Skin of body (tissue), 2 donors: ENCODE measurements around the gene NAT9. TPM values are rescaled to one million over a fixed set of nuclear protein-coding genes. Genes with fewer than 3 reads are reported as not detected.

Source experiments
- DNase-seq: peaks from one replicate; lab custom pipeline; 2025; lab: John Stamatoyannopoulos, UW
- total RNA-seq: library from RNA; depleted of rRNA; stranded (reverse); fragments of >200 nt; gene quantifications from one replicate; pipeline ENCODE4 v1.2.3, GENCODE V29; 2014

NAT9 gene
- total RNA-seq, 1 donor from 2014 or later, result 26.2 TPM

GRCh38 chr17:74763565-74764387 lies 12.4 kb downstream of the NAT9 start:
- no peak for DNase-seq

DNA sequence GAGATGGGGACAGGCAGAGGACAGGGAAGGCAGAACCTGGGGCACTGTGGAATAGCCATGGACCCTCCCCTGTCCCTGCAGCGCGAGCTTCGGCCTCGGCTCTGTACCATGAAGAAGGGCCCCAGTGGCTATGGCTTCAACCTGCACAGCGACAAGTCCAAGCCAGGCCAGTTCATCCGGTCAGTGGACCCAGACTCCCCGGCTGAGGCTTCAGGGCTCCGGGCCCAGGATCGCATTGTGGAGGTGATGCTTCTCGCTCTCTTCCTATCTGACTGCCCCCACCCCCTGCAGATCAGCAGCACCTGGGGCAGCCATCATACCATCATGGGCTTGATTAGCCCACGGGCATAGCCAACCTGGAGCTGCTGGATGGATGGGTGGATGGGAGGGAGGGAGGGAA lies 14.2 kb downstream of the NAT9 start:
- DNase-seq, result no peak

- DNase-seq, result no peak
These were observed 14.7 kb downstream of the NAT9 start for GRCh38 chr17:74761419-74761818.

GRCh38 chr17:74760404-74761105 lies 15.6 kb downstream of the NAT9 start:
- no peak for DNase-seq

- DNase-seq, result no peak
These were observed 16.2 kb downstream of the NAT9 start for GRCh38 chr17:74759941-74760340.

DNA sequence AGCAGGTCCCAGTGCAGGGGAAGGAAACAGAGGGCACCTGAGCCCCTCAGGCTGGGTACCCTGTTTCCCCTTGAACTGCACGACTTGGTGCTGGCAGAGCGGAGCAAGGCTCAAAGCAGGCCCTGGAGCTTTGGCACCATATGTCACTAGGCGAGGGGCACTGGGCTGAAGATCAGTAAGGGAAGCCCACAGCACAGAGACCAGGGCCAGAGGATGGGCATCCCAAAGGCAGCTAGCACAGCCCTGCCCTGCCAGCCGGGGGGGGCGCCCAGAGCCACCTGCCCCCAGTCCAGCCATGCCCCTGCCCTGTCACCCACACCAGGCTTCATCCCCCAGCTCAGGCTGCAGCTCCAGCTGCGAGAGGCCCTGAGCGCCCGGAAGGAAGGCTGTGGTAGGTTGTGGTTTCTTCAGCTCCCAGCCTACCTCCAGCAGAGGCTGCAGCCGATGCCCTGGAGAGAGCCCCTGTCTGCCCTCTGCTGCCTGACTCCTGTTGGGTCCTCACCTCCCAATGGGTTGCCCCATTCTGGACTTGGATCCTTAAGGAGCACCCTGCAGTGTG lies 16.8 kb downstream of the NAT9 start:
- DNase-seq, result no peak

- DNase-seq, result no peak
These were observed 17.3 kb downstream of the NAT9 start for GRCh38 chr17:74758848-74759168.

- no peak for DNase-seq
These were observed 18.0 kb downstream of the NAT9 start for GRCh38 chr17:74757931-74758847.

DNA sequence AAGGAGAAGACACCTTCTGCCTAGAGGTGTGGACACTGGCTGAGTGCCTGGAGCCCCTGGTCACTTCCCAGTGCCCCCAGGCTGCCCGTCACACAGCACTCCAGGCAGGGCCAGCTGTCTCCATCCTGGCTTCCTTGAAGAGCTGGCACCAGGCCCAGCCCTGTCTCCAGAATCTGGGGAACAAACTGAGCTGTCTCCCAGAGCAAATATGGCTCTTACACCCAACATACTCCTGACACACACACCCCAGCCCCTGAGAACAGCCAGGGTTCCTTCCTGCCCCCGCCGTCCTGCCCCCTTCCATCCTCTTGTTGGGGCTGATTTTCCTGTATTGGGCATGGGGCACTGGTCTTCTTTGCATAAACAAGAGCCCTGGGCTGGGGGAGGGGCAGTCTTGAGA lies 18.6 kb downstream of the NAT9 start:
- no peak for DNase-seq

- DNase-seq, result no peak
These were observed 19.3 kb downstream of the NAT9 start for GRCh38 chr17:74756891-74757290.

DNA sequence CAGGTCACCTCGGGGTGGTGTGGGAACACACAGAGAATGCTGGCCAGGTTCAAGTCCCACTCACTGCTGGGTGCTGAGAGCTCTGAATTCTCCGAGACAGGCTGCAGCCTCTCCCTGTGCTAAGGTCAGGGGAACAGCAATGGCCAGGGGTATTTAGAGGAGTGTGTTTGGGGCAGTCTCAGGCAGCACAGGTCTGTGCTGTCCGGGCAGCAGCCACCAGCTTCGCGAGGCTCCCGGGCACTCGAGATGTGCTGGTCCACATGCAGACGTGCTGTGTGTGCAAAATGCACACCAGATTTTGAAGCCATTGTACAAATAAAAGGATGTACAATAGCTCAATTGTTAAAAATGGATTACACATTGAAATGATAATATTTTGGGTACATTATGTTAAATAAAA lies 20.6 kb downstream of the NAT9 start:
- DNase-seq, result no peak

DNA sequence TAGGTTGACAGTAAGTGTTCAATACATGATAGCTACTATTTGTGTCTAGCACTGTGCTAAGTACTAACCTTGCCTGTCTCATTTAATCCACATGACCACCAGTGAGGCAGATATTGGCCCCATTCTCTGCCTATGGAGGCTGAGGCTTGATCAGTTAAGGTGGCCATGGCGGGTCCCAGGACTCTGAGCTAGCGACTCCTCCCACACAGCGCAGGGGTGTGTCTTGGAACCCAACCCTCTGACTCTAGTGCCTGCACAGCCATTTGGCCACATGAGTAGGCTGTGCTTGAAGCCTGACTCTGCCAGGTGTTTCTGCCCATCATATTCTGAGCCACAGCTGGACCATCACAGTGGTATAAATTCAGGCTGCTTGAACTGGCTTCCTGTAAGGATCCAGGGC lies 21.3 kb downstream of the NAT9 start:
- no peak for DNase-seq

GRCh38 chr17:74752822-74753401 lies 23.2 kb downstream of the NAT9 start:
- no peak for DNase-seq

- DNase-seq, result no peak
These were observed 23.7 kb downstream of the NAT9 start for GRCh38 chr17:74752415-74752814.

DNA sequence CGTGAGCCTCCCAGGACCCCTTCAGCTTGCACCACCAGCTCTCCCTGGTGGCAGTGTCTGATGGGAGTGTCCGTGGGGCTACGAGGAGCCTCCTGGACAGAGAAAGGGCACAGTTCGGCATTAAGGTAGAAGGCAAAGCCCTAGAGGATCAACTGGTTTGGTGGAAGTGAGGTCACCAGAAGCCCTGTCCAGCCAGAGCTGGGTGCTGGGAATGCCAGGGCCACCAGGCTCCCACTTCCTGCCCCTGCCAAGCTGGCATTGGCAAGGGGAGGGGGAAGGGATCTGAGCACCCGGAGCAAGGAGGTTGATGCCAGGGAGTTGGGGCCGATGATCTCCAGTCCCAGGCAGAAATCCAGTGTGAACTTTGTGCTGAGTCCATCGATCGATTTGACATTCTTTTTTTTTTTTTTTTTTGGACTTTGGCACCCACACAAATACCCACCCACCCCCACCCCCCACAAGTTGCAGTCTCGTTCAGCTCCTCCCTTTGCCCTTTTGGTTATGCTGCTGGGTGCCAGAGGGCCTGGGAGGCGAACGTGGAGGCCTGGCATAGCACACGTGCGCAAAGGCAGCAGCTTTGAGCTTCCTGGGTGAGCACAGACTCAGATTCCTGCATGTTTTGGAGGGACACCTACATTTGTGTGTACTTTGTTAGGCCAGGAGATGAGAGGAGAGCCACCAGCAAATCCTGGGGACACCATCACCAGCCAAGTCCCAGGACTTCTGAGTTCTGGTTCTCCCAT lies 25.6 kb downstream of the NAT9 start:
- no peak for DNase-seq

DNA sequence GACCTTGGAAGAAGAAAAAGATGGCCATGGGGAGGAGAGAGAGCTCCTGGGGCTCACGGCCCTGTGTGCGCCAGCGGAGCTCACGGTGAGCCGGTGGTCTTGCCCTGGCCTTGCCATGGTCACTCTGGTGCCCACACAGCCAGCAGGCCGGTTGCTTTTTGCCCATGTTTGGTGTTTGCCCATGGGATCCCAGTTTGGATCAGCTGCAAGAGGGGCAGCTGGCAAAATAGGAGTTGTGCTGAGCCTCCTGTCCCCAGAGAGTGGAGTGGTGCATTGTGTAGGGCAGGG lies 26.2 kb downstream of the NAT9 start:
- no peak for DNase-seq

- DNase-seq, result no peak
These were observed 26.7 kb downstream of the NAT9 start for GRCh38 chr17:74749279-74750038.

- peak; percentile 54 for DNase-seq
These were observed 27.4 kb downstream of the NAT9 start, which contains the start of gene NHERF1 for GRCh38 chr17:74748529-74749278. Gene NHERF1 (plus strand): TSS chr17:74748628. CDS start chr17:74748847, 219 bp downstream.

DNA sequence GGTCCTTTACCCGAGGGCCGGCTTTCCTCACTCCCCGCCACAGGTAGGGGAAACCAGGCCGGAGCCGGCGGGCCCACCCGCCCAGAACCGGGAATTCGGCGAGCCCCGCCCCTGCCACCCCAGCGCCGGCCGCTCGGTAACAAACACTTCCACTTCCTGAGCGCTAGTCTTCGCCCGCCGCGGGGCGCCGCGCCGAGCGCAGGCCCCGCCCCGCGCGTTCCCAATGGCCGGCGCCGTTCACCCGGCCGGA lies 27.9 kb downstream of the NAT9 start:
- DNase-seq, result no peak

DNA sequence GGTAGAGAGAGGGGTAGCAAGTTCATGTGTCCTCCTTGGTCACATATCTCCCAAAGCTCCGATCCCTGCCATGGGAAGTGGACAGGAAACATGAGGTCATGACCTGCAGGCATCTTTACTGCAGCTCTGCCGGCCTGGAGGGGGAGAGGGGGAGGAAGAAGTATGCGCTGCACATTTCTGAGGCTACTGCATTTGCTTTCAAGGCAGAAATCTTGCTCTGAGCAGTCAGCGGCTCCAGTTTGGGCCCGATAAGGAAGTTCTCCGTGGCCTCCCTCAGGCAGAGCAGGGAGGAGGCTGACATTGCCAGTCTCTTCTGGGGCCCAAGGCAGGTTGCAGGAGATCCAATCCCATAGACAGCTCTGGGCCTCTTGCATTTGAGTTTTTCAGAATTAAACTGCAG lies 29.2 kb downstream of the NAT9 start:
- no peak for DNase-seq
